NCI-H345 treated with DMSO at 0.1 percent for 48 hours (cell line): ENCODE results near the gene HDAC1.

Source experiments
- DNase-seq: peaks from one replicate; lab custom pipeline; 2025; ENCODE audit not compliant: unreplicated experiment; lab: John Stamatoyannopoulos, UW

Gene HDAC1

DNA sequence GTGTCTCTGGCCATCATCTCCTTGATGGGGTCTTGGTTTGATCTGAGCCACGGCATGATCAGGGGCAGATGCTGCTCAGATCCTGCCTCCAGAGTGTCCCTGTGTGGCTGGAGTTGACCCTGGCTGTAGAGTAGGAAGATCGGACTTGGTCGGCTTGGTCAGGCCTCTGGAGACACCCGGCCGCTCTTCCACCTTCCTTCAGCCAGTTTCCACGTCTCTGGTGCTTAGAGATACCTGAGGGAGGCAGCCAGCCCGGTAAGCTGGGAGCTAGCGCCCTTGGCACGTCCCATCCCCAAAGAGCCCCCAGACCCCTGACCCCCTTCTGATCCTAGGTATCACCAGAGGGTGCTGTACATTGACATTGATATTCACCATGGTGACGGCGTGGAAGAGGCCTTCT lies 35.3 kb downstream of the HDAC1 start:
- no peak for DNase-seq

- no peak for DNase-seq
These were observed 38.1 kb downstream of the HDAC1 start for GRCh38 chr1:32329931-32330466.

DNA sequence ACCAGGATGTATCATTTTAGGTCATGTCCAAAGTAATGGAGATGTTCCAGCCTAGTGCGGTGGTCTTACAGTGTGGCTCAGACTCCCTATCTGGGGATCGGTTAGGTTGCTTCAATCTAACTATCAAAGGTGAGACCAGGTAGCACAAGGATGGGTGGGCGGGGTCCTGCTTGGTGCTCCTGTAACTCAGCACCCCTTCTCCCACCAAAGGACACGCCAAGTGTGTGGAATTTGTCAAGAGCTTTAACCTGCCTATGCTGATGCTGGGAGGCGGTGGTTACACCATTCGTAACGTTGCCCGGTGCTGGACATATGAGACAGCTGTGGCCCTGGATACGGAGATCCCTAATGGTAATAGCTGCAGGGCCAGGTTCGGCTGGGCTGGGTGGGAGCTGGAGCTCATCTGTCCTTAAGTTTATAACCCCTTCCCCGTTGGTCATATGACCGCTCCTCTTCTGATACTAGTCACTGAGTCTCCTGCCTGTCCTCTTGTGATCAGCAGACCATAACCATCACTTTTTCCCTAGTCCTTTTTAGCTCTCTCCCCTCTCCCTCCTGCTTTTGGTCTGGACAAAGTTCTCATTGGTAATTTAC lies 38.8 kb downstream of the HDAC1 start:
- no peak for DNase-seq

- DNase-seq, result no peak
These were observed 39.7 kb downstream of the HDAC1 start for GRCh38 chr1:32331549-32331948.

GRCh38 chr1:32332290-32333079 lies 40.6 kb downstream of the HDAC1 start:
- DNase-seq, result no peak

DNA sequence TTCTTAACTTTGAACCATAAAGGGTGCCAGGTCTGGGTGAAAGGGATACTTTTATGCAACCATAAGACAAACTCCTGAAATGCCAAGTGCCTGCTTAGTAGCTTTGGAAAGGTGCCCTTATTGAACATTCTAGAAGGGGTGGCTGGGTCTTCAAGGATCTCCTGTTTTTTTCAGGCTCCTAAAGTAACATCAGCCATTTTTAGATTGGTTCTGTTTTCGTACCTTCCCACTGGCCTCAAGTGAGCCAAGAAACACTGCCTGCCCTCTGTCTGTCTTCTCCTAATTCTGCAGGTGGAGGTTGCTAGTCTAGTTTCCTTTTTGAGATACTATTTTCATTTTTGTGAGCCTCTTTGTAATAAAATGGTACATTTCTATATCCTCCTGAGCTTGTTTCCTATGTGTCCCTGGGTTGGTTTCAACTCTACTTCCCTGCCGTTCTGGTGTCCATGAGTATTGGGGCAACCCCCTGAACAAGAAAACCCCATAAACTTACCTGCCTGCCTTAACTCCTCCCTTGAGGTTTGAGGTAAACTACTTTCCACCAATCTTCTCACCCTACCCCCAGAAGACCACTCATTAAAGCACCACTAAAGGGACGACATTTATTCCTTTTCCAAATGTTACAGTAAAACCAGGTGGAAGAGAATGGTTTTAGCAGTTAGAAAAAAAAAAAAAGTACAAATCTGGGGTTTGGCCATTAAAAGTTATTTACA lies 41.5 kb downstream of the HDAC1 start:
- no peak for DNase-seq

GRCh38 chr1:32334274-32334861 lies 42.5 kb downstream of the HDAC1 start:
- no peak for DNase-seq

DNA sequence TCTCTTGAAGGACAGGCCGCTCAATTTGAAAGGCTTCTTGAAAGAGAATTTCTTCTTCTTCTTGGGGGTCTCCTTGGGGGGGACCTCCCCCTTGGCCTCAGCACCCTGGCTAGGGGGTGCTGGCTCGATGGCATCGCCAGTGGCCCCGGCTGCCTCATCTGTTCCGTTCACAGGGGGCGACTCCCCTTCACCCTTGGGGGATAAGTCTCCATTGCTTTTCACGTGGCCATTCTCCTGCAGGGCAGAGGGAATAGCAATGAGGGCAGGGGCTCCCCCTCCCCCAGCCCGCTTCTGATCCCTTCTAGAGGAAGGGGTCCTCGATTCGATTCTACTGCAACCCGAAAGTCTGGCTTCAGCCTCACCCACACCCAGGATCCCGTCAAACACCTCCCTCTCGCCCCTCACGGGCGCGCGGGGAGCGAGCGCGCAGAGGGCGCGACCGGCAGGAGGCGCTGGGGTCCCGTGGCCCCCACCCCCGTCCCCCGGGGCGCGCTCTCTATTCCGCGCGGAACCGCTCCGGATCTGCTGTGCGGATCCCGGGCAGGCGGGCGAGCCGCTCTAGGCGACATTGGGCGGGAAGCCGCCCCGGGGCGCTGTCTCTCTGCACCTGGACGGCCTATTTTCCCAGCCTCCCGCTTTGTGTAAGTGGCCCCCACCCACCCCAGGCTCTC lies 43.1 kb downstream of the HDAC1 start:
- DNase-seq, result no peak

DNA sequence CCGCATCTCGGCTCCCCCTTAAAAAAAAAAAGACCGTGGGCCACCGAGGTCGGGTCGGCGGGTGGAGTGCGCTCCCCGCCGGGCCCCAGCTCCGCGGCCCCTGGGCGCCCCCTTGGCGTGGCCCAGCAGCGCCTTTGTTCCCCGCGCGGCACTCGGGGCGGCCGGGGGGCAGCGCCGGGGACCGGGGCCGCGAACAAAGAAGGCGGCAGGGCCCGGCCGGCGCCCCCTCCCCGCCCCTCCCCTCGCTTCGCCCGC lies 43.6 kb downstream of the HDAC1 start:
- no peak for DNase-seq

GRCh38 chr1:32335790-32336590 lies 44.1 kb downstream of the HDAC1 start, which contains the start of gene MARCKSL1:
Gene MARCKSL1 (minus strand): TSS chr1:32336233. CDS start chr1:32336033, 200 bp downstream.
- DNase-seq, result peak; percentile 49

DNA sequence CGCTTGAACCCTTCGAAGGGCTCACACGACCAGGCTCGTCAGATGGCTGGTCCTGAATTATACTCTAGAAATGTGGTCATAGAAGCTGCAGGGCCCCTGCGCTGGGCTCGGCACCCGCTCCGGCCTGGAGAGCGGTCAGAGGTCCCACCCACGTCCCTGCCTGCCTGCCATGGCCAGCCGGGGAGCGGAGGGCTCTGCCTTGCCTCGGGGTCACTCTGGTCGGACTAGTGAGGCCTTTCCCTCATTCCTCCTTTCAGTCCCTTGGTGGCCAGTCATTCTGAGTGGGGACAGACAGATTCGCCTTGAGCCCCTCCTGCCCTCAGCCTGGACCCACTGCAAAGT lies 44.7 kb downstream of the HDAC1 start:
- no peak for DNase-seq

DNA sequence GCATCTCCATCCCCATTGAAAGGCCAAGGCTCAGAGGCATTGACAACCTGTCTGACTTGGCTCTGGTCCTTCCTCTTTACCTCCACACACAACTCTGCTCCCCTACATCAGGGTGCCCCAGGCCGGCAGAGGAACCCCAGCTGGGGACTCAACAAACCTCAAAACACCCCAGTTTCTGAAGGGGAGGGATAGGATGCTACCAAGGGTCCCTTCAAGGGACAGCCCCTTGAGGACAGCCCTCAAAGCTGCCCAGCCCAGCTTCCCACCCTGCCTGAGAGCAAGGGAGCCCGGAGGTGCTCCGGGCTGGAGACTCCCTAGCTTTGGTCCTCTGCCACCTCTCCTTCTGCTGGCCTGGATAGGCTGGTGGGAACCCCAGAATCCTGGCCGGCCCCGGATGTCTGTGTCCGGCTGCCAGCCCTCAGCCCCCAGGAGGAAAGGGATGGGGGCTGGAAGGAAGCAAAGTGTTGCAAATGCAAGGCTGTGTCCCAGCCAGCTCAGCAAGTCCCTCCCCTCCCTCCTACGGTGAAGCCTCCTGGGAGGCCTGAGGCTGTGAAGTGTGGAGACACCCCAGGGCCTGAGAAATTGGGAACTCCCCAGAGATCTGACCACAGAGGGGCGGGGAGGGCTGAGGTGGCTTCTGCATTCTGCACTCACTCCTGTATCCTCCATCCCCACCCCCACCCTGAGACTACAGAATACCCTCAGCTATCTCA lies 45.2 kb downstream of the HDAC1 start:
- no peak for DNase-seq

GRCh38 chr1:32337855-32338636 lies 46.2 kb downstream of the HDAC1 start:
- DNase-seq, result no peak

- no peak for DNase-seq
These were observed 46.8 kb downstream of the HDAC1 start for GRCh38 chr1:32338637-32339145.

DNA sequence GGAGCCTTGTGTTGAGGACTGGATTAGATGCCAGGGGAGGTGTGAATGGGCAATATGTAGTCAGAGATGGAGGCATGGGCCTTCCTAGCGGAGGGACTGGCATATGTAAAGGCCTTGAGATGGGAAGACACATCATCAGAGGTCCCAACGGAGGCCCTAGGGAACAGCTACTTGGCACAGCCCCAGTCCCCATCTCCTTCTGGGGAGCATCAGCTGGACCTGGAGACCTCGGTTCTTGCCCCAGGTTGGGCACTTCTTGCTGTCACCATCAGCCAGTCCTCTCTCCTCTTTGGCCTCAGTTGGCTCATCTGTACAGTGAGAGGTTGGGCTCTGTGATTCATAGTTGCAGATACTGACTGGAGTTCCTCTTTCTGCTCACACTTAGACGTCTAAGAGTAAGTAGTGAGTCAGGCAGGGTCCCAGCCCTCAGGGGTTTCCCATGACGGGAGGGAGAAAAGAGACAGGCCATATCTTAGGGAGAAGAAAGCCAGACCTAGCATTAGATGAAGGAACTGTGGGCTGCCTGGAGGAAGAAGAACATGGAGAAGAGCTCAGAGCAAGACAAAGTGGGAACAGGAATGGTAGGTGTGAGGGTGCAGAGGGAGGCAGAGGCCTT lies 47.6 kb downstream of the HDAC1 start:
- no peak for DNase-seq

DNA sequence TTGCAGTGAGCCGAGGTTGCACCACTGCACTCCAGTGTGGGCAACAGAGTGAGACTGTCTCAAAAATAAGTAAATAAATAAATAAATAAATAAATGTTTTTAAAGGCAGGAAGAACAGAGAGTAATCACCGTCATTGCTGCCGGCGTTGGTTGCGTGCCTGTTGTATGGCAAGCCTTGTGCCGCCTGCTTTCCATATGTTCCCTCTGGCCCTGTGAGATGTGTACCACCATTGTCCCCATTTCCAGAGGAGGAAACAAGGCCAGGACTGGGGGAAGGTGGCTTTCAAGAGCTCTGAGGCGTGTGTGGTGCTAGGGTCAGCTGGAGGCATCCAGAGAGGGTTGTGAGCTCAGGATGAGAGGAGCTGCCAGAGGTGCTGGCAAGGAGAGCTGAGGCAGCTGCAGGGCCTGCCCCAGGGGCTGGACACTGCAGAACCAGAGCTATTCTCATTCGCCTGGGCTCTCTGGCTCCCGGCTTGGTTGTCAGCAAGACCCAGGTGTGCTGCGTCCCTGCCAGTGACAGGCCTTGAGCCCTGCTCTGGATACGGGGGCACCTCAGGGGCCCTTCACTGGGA lies 49.4 kb downstream of the HDAC1 start:
- DNase-seq, result no peak

- no peak for DNase-seq
These were observed 50.1 kb downstream of the HDAC1 start for GRCh38 chr1:32341971-32342370.

DNA sequence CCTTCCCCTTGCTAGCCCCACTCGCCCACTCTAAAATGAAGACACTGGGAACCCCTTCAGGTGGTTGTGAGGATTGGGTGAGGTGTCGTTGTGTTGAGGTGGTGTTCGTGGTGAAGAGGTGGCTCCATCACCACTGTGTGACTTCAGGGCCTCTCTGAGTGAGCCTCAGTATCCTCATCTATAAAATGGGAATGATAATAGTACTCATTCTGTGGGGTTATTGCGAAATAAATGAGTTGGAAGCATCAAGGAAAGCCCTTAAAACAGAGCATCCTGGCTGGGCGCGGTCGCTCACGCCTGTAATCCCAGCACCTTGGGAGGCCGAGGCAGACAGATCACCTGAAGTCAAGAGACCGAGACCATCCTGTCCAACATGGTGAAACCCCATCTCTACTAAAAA lies 50.8 kb downstream of the HDAC1 start:
- no peak for DNase-seq
